Measurements from ENCODE around the gene REM1.

- TF ChIP-seq REST (IDR thresholded peaks at IDR 0.05; ENCODE audit: insufficient read depth in 1 of 2, low read depth in 2 of 2, low read length in 1 of 2) (no peak), TCF7L2 (IDR thresholded peaks at IDR 0.05; ENCODE audit: low read depth, low read length) (no peak)
Measured at GRCh38 chr20:31497838-31498540, 22.9 kb downstream of the REM1 start.

Data from Panc1 (cell line).